ENCODE measurements around the gene MROH8.

DNA sequence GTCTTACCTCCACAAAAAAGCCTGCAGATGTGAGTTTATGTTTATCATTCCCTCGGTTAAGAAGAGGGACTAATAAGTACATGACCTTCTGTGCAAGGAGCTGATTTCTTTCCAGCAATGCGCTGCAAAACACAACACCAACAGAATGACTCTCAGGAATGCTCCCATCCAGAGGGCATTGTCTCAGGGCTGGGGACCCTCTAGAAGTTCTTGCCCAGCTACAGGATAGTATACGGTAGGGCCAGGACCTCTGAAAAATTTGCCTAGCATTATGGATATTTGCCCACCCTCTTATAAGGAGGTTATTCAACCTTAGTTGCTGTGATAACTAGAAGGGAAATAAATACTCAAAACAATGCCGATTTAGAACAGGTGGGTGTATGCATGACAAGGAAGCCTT is 58.9 kb downstream of the MROH8 start:
- TF ChIP-seq, protein P1, sequence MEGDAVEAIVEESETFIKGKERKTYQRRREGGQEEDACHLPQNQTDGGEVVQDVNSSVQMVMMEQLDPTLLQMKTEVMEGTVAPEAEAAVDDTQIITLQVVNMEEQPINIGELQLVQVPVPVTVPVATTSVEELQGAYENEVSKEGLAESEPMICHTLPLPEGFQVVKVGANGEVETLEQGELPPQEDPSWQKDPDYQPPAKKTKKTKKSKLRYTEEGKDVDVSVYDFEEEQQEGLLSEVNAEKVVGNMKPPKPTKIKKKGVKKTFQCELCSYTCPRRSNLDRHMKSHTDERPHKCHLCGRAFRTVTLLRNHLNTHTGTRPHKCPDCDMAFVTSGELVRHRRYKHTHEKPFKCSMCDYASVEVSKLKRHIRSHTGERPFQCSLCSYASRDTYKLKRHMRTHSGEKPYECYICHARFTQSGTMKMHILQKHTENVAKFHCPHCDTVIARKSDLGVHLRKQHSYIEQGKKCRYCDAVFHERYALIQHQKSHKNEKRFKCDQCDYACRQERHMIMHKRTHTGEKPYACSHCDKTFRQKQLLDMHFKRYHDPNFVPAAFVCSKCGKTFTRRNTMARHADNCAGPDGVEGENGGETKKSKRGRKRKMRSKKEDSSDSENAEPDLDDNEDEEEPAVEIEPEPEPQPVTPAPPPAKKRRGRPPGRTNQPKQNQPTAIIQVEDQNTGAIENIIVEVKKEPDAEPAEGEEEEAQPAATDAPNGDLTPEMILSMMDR (IDR thresholded peaks at IDR 0.05) = no peak
- TF ChIP-seq POLR2A (IDR thresholded peaks at IDR 0.05) = no peak
